ENCODE data around the gene UBE2G1.
A peak's percentile ranks its signal among the peaks of the same experiment; 100 is the strongest.

The UBE2G1 gene

DNA sequence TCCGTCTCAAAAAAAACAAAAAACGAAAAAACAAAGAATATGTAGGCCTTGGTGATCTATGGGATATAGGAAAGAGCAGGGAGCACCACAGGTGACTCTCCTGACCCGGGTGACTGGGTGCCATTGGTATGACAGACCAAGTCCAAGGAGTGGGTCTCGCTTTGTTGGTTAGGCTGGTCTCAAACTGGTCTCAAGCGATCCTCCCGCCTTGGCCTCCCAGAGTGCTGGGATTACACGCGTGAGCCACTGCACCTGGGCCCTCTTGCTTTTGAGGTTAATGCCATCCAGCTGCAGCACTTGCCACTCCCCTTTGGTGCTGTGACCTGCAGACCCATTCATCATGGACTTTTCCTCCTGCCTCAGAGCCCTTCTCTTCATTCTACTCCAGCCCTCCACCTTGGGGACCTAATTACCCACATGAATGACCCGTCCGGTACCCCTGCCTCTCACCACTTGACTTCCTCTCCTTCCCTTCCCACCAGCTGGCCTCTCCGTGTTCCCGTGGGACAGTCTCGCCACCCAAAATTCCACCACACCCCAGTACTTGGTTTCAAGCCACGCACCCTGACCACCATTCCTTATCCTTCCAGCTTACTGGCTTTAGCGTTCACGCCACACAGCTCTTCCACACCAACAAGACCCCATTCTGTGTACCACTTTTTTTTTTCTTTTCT, 3.2 kb upstream of the UBE2G1 start:
- TF ChIP-seq, protein P1, sequence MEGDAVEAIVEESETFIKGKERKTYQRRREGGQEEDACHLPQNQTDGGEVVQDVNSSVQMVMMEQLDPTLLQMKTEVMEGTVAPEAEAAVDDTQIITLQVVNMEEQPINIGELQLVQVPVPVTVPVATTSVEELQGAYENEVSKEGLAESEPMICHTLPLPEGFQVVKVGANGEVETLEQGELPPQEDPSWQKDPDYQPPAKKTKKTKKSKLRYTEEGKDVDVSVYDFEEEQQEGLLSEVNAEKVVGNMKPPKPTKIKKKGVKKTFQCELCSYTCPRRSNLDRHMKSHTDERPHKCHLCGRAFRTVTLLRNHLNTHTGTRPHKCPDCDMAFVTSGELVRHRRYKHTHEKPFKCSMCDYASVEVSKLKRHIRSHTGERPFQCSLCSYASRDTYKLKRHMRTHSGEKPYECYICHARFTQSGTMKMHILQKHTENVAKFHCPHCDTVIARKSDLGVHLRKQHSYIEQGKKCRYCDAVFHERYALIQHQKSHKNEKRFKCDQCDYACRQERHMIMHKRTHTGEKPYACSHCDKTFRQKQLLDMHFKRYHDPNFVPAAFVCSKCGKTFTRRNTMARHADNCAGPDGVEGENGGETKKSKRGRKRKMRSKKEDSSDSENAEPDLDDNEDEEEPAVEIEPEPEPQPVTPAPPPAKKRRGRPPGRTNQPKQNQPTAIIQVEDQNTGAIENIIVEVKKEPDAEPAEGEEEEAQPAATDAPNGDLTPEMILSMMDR (IDR thresholded peaks at IDR 0.05; ENCODE audit: low read depth, low read length) = no peak
- H3K4me3 ChIP-seq (ENCODE audit: low read depth, low read length) = no peak overlapping the region

DNA sequence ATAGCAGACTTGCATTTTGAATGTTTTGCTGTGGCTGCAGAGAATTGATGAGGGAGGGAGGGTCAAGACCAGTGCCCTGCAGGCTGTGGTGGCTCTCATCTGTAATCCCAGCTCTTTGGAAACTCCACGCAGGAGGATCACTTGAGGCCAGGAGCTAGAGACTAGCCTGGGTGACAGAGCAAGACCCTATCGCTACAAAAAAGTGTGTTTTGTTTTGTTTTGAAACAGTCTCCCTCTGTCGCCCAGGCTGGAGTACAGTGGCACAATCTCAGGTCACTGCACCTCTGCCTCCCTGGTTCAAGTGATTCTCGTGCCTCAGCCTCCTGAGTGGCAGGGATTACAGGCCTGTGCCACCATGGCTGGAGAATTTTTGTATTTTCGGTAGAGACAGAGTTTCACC, 1.9 kb upstream of the UBE2G1 start:
- H3K4me3 ChIP-seq (ENCODE audit: low read depth, low read length) = no peak overlapping the region
- TF ChIP-seq, protein P1 (IDR thresholded peaks at IDR 0.05; ENCODE audit: low read depth, low read length) = no peak

- H3K4me3 ChIP-seq (ENCODE audit: low read depth, low read length) = peak overlapping the region; percentile 32; the same call in 1 of the 2 replicates
Observed at GRCh38 chr17:4367177-4367576, 702 bp upstream of the UBE2G1 start.

- peak overlapping the region; percentile 91 for H3K4me3 ChIP-seq (ENCODE audit: low read depth, low read length)
- TF ChIP-seq, protein P1 (IDR thresholded peaks at IDR 0.05; ENCODE audit: low read depth, low read length) = no peak
Observed at GRCh38 chr17:4365628-4366326, 698 bp downstream of the UBE2G1 start.

- TF ChIP-seq, protein P1 (IDR thresholded peaks at IDR 0.05; ENCODE audit: low read depth, low read length) = no peak
- H3K4me3 ChIP-seq (ENCODE audit: low read depth, low read length) = peak overlapping the region; percentile 91
Observed at GRCh38 chr17:4365103-4365627, 1.3 kb downstream of the UBE2G1 start.

- H3K4me3 ChIP-seq (ENCODE audit: low read depth, low read length) = peak overlapping the region; percentile 91
- TF ChIP-seq, protein P1 (IDR thresholded peaks at IDR 0.05; ENCODE audit: low read depth, low read length) = no peak
Observed at GRCh38 chr17:4364622-4365041, 1.8 kb downstream of the UBE2G1 start.

DNA sequence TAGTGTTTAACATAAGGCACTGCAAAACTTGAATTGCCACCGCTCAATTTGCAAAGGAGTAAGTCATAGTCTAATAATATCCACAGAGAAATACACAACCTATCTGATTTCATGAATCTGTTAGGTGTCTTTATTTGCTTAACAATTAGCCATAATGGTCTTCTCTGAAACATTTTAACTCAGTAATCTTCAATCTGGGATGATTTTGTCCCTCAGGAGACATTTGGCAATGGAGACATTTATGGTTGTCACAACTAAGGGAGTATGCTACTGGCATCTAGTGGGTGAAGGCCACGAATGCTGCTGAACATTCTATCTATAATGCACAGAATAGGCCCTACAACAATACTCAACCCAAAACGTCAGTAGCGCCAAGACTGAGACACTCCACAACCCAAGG, 4.3 kb downstream of the UBE2G1 start:
- no peak overlapping the region for H3K4me3 ChIP-seq (ENCODE audit: low read depth, low read length)

More for the DNA sequence above, 4.3 kb downstream of the UBE2G1 start:
- TF ChIP-seq, protein P1 (IDR thresholded peaks at IDR 0.05; ENCODE audit: low read depth, low read length) = no peak
